ENCODE data around the gene ST6GALNAC2. TPM values are rescaled to one million over a fixed set of nuclear protein-coding genes. Genes with fewer than 3 reads are reported as not detected.

Gene ST6GALNAC2
- total RNA-seq, 2 experiments from 2014 or later: not detected

DNA sequence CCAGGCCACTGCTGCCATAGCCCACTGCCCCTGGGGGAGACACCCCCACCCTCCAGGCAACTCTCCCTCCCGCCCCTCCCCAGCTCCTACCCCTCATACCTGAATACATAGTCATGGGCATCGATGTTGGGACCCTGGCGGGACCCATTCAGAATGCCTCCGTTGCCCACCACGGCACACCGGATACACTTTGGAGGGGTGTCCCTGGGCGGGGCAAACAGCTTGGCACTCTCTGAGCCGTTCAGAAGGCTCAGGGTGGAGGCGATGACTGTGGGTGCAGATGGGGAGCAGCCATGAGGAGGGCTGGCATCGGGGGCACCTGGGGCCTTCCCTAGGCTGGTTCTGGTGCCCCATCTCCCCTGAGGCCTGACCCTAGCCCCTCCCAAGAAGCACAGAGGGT lies 12.6 kb downstream of the ST6GALNAC2 start:
- POLR2A ChIA-PET: interaction anchor here (1.1 to 3.7 kb wide), 3 partner anchors 8 to 16 kb away, joined by 3 to 15 read pairs (median 10); no protein-coding TSS in a partner anchor
- ATAC-seq (no peak), DNase-seq (no peak)
- Mint-ChIP-seq H3K27ac (no peak overlapping the region), H3K9me3 (peaks cover 1% of the 10 kb centered on the region), H3K4me1 (ENCODE audit: low read depth) (peaks cover 4% of the 10 kb centered on the region), H3K4me3 (no peak overlapping the region), H3K27me3 (no peaks in the 10 kb centered on the region), H3K36me3 (ENCODE audit: low read depth) (peaks cover 3% of the 10 kb centered on the region)
- TF ChIP-seq, protein P1, sequence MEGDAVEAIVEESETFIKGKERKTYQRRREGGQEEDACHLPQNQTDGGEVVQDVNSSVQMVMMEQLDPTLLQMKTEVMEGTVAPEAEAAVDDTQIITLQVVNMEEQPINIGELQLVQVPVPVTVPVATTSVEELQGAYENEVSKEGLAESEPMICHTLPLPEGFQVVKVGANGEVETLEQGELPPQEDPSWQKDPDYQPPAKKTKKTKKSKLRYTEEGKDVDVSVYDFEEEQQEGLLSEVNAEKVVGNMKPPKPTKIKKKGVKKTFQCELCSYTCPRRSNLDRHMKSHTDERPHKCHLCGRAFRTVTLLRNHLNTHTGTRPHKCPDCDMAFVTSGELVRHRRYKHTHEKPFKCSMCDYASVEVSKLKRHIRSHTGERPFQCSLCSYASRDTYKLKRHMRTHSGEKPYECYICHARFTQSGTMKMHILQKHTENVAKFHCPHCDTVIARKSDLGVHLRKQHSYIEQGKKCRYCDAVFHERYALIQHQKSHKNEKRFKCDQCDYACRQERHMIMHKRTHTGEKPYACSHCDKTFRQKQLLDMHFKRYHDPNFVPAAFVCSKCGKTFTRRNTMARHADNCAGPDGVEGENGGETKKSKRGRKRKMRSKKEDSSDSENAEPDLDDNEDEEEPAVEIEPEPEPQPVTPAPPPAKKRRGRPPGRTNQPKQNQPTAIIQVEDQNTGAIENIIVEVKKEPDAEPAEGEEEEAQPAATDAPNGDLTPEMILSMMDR (IDR thresholded peaks at IDR 0.05): no peak
- intact Hi-C loops (cut with micrococcal nuclease): no loop called here
- CTCF ChIA-PET: interaction anchor here (0.8 to 3.1 kb wide), 2 partner anchors 12 to 51 kb away, joined by 3 to 12 read pairs; no protein-coding TSS in a partner anchor

DNA sequence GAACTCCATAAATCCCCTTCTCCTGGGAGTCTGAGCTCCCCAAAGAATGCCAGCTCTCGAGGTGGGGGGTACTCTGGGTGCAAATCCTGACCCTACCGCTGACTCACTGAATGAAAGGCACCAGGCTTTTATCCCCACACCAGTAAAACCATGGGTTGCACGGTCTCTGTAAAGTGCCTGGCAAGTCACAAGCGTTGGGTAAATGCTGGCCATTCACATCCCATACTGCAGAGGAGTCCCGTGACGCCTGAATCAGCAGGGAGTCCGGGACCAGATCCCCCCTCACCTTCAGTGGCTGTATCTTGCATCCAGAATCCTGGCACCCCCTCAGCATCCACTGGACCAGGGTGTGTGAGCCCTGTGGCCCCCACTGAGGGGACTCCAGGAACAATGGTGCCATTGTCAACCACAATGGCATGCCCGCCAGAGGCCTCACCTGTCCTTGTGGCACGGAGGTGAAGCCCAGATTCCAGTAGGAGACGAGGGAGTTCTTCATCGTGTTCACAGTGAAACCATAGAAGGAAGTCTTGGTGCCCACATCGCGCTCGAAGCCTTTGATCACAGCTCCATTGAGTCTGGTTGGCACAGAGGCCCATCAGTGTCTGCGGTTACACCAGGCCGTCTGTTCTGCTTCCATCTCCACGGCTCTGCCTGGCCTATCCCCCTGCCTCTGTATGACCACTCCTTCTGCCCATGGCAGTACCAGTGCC lies 13.3 kb downstream of the ST6GALNAC2 start:
- TF ChIP-seq, protein P1 (IDR thresholded peaks at IDR 0.05): no peak
- Mint-ChIP-seq H3K27ac (no peak overlapping the region), H3K36me3 (ENCODE audit: low read depth) (peaks cover 5% of the 10 kb centered on the region), H3K4me3 (no peak overlapping the region), H3K4me1 (ENCODE audit: low read depth) (peaks cover 11% of the 10 kb centered on the region), H3K27me3 (no peaks in the 10 kb centered on the region), H3K9me3 (peaks cover 1% of the 10 kb centered on the region)
- no peak for DNase-seq
- ChIA-PET CTCF (interaction anchor here (1.3 to 3.1 kb wide), 3 partner anchors 8 to 52 kb away, joined by 4 to 12 read pairs (median 7); no protein-coding TSS in a partner anchor), POLR2A (interaction anchor here (2.3 to 3.7 kb wide), 2 partner anchors 12 to 15 kb away, joined by 10 to 15 read pairs; no protein-coding TSS in a partner anchor)
- intact Hi-C loops (cut with micrococcal nuclease): no loop called here
- no peak for ATAC-seq

DNA sequence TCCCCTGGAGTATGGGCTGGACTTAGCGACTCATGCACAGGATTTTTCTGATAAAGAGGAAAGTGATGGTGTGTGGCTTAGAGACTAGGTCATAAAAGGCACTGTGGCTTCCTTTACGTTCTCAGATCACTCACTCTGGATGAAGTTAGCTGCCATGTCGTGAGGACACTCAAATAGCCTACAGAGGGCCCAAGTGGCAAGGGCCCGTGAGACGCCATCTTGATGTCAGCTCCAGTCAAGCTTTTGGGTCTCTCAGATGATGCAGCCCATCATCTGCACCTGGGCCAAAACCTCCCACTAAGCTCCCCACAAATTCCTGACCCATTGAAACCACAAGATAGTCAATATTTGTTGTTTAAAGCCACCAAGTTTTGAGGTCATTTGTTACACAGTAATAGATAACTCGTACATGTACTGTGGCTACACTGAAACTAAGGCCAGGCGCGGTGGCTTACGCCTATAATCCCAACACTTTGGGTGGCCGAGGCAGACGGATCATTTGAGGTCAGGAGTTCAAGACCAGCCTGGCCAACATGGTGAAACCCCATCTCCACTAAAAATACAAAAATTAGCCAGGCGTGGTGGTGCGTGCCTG lies 14.7 kb downstream of the ST6GALNAC2 start:
- CTCF ChIA-PET: interaction anchor here (1.0 to 3.1 kb wide), 3 partner anchors 9 to 53 kb away, joined by 3 to 12 read pairs (median 7); no protein-coding TSS in a partner anchor

DNA sequence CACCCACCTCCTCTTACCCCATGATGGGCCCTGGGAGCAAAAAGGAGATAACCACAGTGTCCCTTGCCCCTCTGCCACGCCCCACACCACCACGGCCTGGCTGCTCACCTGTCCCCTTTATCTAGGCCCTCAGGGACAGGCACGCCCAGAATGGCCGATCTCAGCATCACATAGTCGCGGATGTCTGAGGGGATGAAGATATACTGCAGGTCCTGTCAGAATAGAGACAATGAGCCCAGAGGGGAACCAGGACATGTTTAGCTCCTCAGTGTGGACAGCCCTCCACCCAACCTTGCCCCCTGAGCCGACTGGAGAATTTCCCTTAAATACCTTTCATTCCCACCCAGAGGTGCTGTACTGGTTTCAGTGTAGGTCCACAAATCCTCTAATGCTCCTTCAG lies 15.2 kb downstream of the ST6GALNAC2 start:
- no peaks in the 10 kb centered on the region for H3K27me3 Mint-ChIP-seq
- no peak for ATAC-seq

More for the DNA sequence above, 14.7 kb downstream of the ST6GALNAC2 start:
- ATAC-seq (no peak), DNase-seq (no peak)
- Mint-ChIP-seq H3K9me3 (peaks cover 1% of the 10 kb centered on the region), H3K27ac (no peak overlapping the region), H3K36me3 (ENCODE audit: low read depth) (peaks cover 19% of the 10 kb centered on the region), H3K4me3 (no peak overlapping the region), H3K27me3 (no peaks in the 10 kb centered on the region), H3K4me1 (ENCODE audit: low read depth) (peaks cover 21% of the 10 kb centered on the region)
- TF ChIP-seq, protein P1 (IDR thresholded peaks at IDR 0.05): no peak
- intact Hi-C loops (cut with micrococcal nuclease): no loop called here
- POLR2A ChIA-PET: interaction anchor here (0.9 to 3.7 kb wide), 4 partner anchors 10 to 56 kb away, joined by 3 to 15 read pairs (median 6); no protein-coding TSS in a partner anchor

More for the DNA sequence above, 15.2 kb downstream of the ST6GALNAC2 start:
- intact Hi-C loops (cut with micrococcal nuclease): no loop called here
- Mint-ChIP-seq H3K9me3 (peaks cover 1% of the 10 kb centered on the region), H3K4me3 (no peak overlapping the region), H3K4me1 (ENCODE audit: low read depth) (peaks cover 25% of the 10 kb centered on the region), H3K36me3 (ENCODE audit: low read depth) (peaks cover 24% of the 10 kb centered on the region), H3K27ac (no peak overlapping the region)
- ChIA-PET CTCF (interaction anchor here (1.0 to 3.1 kb wide), 3 partner anchors 9 to 54 kb away, joined by 3 to 12 read pairs (median 7); no protein-coding TSS in a partner anchor), POLR2A (interaction anchor here (0.9 to 4.2 kb wide), 3 partner anchors 9 to 13 kb away, joined by 3 to 37 read pairs (median 15); no protein-coding TSS in a partner anchor)
- no peak for DNase-seq
- TF ChIP-seq, protein P1 (IDR thresholded peaks at IDR 0.05): no peak

Measured in activated CD8-positive, alpha-beta T cell treated with anti-CD3 and anti-CD28 coated beads for 36 hours (primary cell).